ENCODE data around the gene MB21D2.

The MB21D2 gene

GRCh38 chr3:192826214-192827006 lies 91.2 kb downstream of the MB21D2 start:
- TF ChIP-seq CTCF (IDR thresholded peaks at IDR 0.05; ENCODE audit: low read depth, low read length), result no peak
- H3K4me3 ChIP-seq (ENCODE audit: low read depth, low read length), result no peak overlapping the region

GRCh38 chr3:192825657-192826200 lies 91.9 kb downstream of the MB21D2 start:
- no peak for TF ChIP-seq CTCF (IDR thresholded peaks at IDR 0.05; ENCODE audit: low read depth, low read length)
- no peak overlapping the region for H3K4me3 ChIP-seq (ENCODE audit: low read depth, low read length)

GRCh38 chr3:192825216-192825615 lies 92.4 kb downstream of the MB21D2 start:
- no peak for TF ChIP-seq CTCF (IDR thresholded peaks at IDR 0.05; ENCODE audit: low read depth, low read length)
- no peak overlapping the region for H3K4me3 ChIP-seq (ENCODE audit: low read depth, low read length)

GRCh38 chr3:192824313-192824712 lies 93.3 kb downstream of the MB21D2 start:
- TF ChIP-seq CTCF (IDR thresholded peaks at IDR 0.05; ENCODE audit: low read depth, low read length), result no peak
- H3K4me3 ChIP-seq (ENCODE audit: low read depth, low read length), result no peak overlapping the region

GRCh38 chr3:192821161-192821560 lies 96.5 kb downstream of the MB21D2 start:
- H3K4me3 ChIP-seq (ENCODE audit: low read depth, low read length), result no peak overlapping the region
- TF ChIP-seq CTCF (IDR thresholded peaks at IDR 0.05; ENCODE audit: low read depth, low read length), result no peak

- TF ChIP-seq CTCF (IDR thresholded peaks at IDR 0.05; ENCODE audit: low read depth, low read length), result no peak
- H3K4me3 ChIP-seq (ENCODE audit: low read depth, low read length), result no peak overlapping the region
Measured at GRCh38 chr3:192820161-192820560, 97.5 kb downstream of the MB21D2 start.

- no peak for TF ChIP-seq CTCF (IDR thresholded peaks at IDR 0.05; ENCODE audit: low read depth, low read length)
- 0 out of 2 replicates have a peak overlapping the region, but pooled peaks have one; percentile 2 for H3K4me3 ChIP-seq (ENCODE audit: low read depth, low read length)
Measured at GRCh38 chr3:192819001-192819569, 98.6 kb downstream of the MB21D2 start.
